ENCODE measurements around the gene ANKRD62. TPM values are rescaled to one million over a fixed set of nuclear protein-coding genes. Genes with fewer than 3 reads are reported as not detected.

Gene ANKRD62
- polyA plus RNA-seq, 2 donors = 0.16 to 0.45 TPM

- Histone ChIP-seq H3K36me3 (ENCODE audit: control insufficient read depth in 2 of 2, insufficient read depth in 2 of 2, low read length in 1 of 2) (no peaks in the 10 kb centered on the region), H3K4me1 (ENCODE audit: control insufficient read depth in 2 of 2, insufficient read depth in 2 of 2, low read length in 1 of 2) (no peaks in the 10 kb centered on the region), H3K4me3 (ENCODE audit: low read depth in 1 of 2, low read length in 2 of 2) (no peak overlapping the region), H3K9me3 (ENCODE audit: control insufficient read depth in 2 of 2, insufficient read depth in 1 of 2, low read depth in 1 of 2, low read length in 1 of 2) (no peaks in the 10 kb centered on the region), H3K27ac (ENCODE audit: low read depth in 2 of 2, low read length in 1 of 2) (no peak overlapping the region), H3K27me3 (ENCODE audit: control insufficient read depth in 1 of 2, insufficient read depth in 2 of 2, low read length in 2 of 2) (no peaks in the 10 kb centered on the region)
- WGBS, 2 donors = 73 to 77% methylated on average over 14 of the region's 14 CpGs
These were observed 37.4 kb upstream of the ANKRD62 start for GRCh38 chr18:12056034-12056883.

GRCh38 chr18:12056884-12057402 is 36.7 kb upstream of the ANKRD62 start:
- 82 to 83% methylated on average over 14 of the region's 14 CpGs for WGBS, 2 donors
- H3K36me3 ChIP-seq (ENCODE audit: control insufficient read depth in 2 of 2, insufficient read depth in 2 of 2, low read length in 1 of 2) = no peaks in the 10 kb centered on the region
- no peak overlapping the region for H3K27ac ChIP-seq (ENCODE audit: low read depth in 2 of 2, low read length in 1 of 2)
- no peaks in the 10 kb centered on the region for H3K27me3 ChIP-seq (ENCODE audit: control insufficient read depth in 1 of 2, insufficient read depth in 2 of 2, low read length in 2 of 2)
- no peaks in the 10 kb centered on the region for H3K9me3 ChIP-seq (ENCODE audit: control insufficient read depth in 2 of 2, insufficient read depth in 1 of 2, low read depth in 1 of 2, low read length in 1 of 2)
- no peaks in the 10 kb centered on the region for H3K4me1 ChIP-seq (ENCODE audit: control insufficient read depth in 2 of 2, insufficient read depth in 2 of 2, low read length in 1 of 2)
- no peak overlapping the region for H3K4me3 ChIP-seq (ENCODE audit: low read depth in 1 of 2, low read length in 2 of 2)

- H3K27ac ChIP-seq (ENCODE audit: low read depth in 2 of 2, low read length in 1 of 2) = no peak overlapping the region
- no peaks in the 10 kb centered on the region for H3K36me3 ChIP-seq (ENCODE audit: control insufficient read depth in 2 of 2, insufficient read depth in 2 of 2, low read length in 1 of 2)
- 71 to 72% methylated on average over 14 of the region's 14 CpGs for WGBS, 2 donors
- no peak overlapping the region for H3K4me3 ChIP-seq (ENCODE audit: low read depth in 1 of 2, low read length in 2 of 2)
- H3K9me3 ChIP-seq (ENCODE audit: control insufficient read depth in 2 of 2, insufficient read depth in 1 of 2, low read depth in 1 of 2, low read length in 1 of 2) = no peaks in the 10 kb centered on the region
- H3K4me1 ChIP-seq (ENCODE audit: control insufficient read depth in 2 of 2, insufficient read depth in 2 of 2, low read length in 1 of 2) = no peaks in the 10 kb centered on the region
- no peaks in the 10 kb centered on the region for H3K27me3 ChIP-seq (ENCODE audit: control insufficient read depth in 1 of 2, insufficient read depth in 2 of 2, low read length in 2 of 2)
These were observed 36.1 kb upstream of the ANKRD62 start for GRCh38 chr18:12057419-12058039.

- WGBS, 2 donors = 88 to 89% methylated on average over 16 of the region's 16 CpGs
- no peak overlapping the region for H3K4me3 ChIP-seq (ENCODE audit: low read depth in 1 of 2, low read length in 2 of 2)
- H3K27ac ChIP-seq (ENCODE audit: low read depth in 2 of 2, low read length in 1 of 2) = no peak overlapping the region
- H3K9me3 ChIP-seq (ENCODE audit: control insufficient read depth in 2 of 2, insufficient read depth in 1 of 2, low read depth in 1 of 2, low read length in 1 of 2) = no peaks in the 10 kb centered on the region
- no peaks in the 10 kb centered on the region for H3K4me1 ChIP-seq (ENCODE audit: control insufficient read depth in 2 of 2, insufficient read depth in 2 of 2, low read length in 1 of 2)
- no peaks in the 10 kb centered on the region for H3K36me3 ChIP-seq (ENCODE audit: control insufficient read depth in 2 of 2, insufficient read depth in 2 of 2, low read length in 1 of 2)
- H3K27me3 ChIP-seq (ENCODE audit: control insufficient read depth in 1 of 2, insufficient read depth in 2 of 2, low read length in 2 of 2) = no peaks in the 10 kb centered on the region
These were observed 34.1 kb upstream of the ANKRD62 start for GRCh38 chr18:12059334-12060181.

GRCh38 chr18:12060182-12060870 is 33.3 kb upstream of the ANKRD62 start:
- no peaks in the 10 kb centered on the region for H3K27me3 ChIP-seq (ENCODE audit: control insufficient read depth in 1 of 2, insufficient read depth in 2 of 2, low read length in 2 of 2)
- H3K4me1 ChIP-seq (ENCODE audit: control insufficient read depth in 2 of 2, insufficient read depth in 2 of 2, low read length in 1 of 2) = no peaks in the 10 kb centered on the region
- no peak overlapping the region for H3K27ac ChIP-seq (ENCODE audit: low read depth in 2 of 2, low read length in 1 of 2)
- H3K4me3 ChIP-seq (ENCODE audit: low read depth in 1 of 2, low read length in 2 of 2) = no peak overlapping the region
- no peaks in the 10 kb centered on the region for H3K9me3 ChIP-seq (ENCODE audit: control insufficient read depth in 2 of 2, insufficient read depth in 1 of 2, low read depth in 1 of 2, low read length in 1 of 2)
- no peaks in the 10 kb centered on the region for H3K36me3 ChIP-seq (ENCODE audit: control insufficient read depth in 2 of 2, insufficient read depth in 2 of 2, low read length in 1 of 2)
- 76 to 79% methylated on average over 20 of the region's 20 CpGs for WGBS, 2 donors

DNA sequence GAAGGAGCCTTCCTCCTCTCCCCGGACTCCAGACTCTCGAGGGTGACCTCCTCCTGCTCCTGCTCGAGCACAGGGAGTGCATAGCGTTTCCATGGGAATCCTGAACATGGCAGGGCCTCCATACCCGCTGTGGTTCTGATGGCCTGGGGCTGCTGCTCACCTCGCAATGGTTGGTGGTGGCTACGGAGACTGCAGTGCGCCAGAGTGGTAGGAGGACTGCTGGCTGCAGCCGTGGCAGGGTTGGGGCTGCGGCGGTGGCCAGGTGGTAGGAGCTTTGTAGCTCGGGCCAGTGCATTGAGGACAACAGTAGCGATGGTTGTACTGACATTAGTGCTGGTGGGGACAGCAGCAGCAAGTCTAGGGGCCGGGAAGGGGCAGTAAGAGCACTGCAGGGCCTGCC is 32.0 kb upstream of the ANKRD62 start:
- 81 to 83% methylated on average over 14 of the region's 14 CpGs for WGBS, 2 donors
- Histone ChIP-seq H3K4me3 (ENCODE audit: low read depth in 1 of 2, low read length in 2 of 2) (no peak overlapping the region), H3K27me3 (ENCODE audit: control insufficient read depth in 1 of 2, insufficient read depth in 2 of 2, low read length in 2 of 2) (no peaks in the 10 kb centered on the region), H3K36me3 (ENCODE audit: control insufficient read depth in 2 of 2, insufficient read depth in 2 of 2, low read length in 1 of 2) (no peaks in the 10 kb centered on the region), H3K27ac (ENCODE audit: low read depth in 2 of 2, low read length in 1 of 2) (no peak overlapping the region), H3K4me1 (ENCODE audit: control insufficient read depth in 2 of 2, insufficient read depth in 2 of 2, low read length in 1 of 2) (no peaks in the 10 kb centered on the region), H3K9me3 (ENCODE audit: control insufficient read depth in 2 of 2, insufficient read depth in 1 of 2, low read depth in 1 of 2, low read length in 1 of 2) (no peaks in the 10 kb centered on the region)

DNA sequence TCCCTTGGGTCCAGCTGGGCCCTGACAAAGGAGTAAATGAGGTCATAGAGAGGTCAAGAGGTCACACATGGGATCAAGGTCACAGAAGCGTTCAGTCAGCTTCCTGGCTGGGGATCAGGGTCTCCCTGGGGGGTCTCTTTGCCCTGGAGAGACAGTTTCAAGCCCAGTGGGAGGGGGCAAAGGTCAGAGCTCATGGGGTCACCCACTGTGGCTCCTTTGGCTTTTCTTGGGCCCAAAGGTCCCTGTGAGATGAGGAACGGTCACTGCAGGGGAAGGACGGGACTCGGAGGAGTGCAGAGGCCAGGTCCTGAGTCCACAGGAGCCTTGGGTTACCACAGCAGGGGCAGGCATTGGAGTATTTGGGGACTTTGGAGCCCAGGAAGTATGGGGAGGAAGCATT is 30.7 kb upstream of the ANKRD62 start:
- Histone ChIP-seq H3K36me3 (ENCODE audit: control insufficient read depth in 2 of 2, insufficient read depth in 2 of 2, low read length in 1 of 2) (no peaks in the 10 kb centered on the region), H3K4me3 (ENCODE audit: low read depth in 1 of 2, low read length in 2 of 2) (no peak overlapping the region), H3K9me3 (ENCODE audit: control insufficient read depth in 2 of 2, insufficient read depth in 1 of 2, low read depth in 1 of 2, low read length in 1 of 2) (no peaks in the 10 kb centered on the region), H3K27ac (ENCODE audit: low read depth in 2 of 2, low read length in 1 of 2) (no peak overlapping the region), H3K4me1 (ENCODE audit: control insufficient read depth in 2 of 2, insufficient read depth in 2 of 2, low read length in 1 of 2) (no peaks in the 10 kb centered on the region), H3K27me3 (ENCODE audit: control insufficient read depth in 1 of 2, insufficient read depth in 2 of 2, low read length in 2 of 2) (no peaks in the 10 kb centered on the region)
- WGBS, 2 donors = 60 to 66% methylated on average over 4 of the region's 4 CpGs

DNA sequence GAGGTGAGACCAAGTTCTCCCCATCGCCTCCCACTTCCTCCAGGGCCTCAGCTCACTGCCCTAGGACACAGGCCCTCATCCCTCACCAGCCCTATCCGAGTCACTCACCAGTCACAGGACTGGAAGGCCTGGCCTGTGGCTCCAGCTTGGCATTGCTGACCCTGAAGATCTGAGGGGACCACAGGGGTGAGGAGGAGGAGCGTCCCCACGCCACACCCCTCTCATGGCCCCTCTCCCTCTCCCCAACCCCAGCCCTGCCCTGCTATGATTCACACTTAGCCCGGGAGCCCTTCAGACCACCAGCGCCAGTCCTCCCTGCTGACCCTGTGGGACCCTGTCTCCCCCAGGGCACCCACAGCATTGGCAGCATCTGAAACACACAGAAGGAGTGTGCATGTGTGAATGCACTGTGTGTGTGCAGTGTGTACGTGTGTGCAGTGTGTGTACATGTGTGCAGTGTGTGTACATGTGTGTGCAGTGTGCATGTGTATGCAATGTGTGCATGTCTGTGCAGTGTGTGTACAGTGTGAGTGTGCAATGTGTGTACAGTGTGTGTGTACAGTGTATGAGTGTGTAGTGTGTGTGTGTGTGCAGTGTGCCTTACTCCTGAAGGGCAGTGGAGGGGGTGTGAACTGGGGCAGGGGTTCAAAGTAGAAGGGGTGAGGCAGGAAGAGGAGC is 29.4 kb upstream of the ANKRD62 start:
- Histone ChIP-seq H3K36me3 (ENCODE audit: control insufficient read depth in 2 of 2, insufficient read depth in 2 of 2, low read length in 1 of 2) (no peaks in the 10 kb centered on the region), H3K27me3 (ENCODE audit: control insufficient read depth in 1 of 2, insufficient read depth in 2 of 2, low read length in 2 of 2) (no peaks in the 10 kb centered on the region), H3K4me3 (ENCODE audit: low read depth in 1 of 2, low read length in 2 of 2) (no peak overlapping the region), H3K9me3 (ENCODE audit: control insufficient read depth in 2 of 2, insufficient read depth in 1 of 2, low read depth in 1 of 2, low read length in 1 of 2) (no peaks in the 10 kb centered on the region), H3K27ac (ENCODE audit: low read depth in 2 of 2, low read length in 1 of 2) (no peak overlapping the region), H3K4me1 (ENCODE audit: control insufficient read depth in 2 of 2, insufficient read depth in 2 of 2, low read length in 1 of 2) (no peaks in the 10 kb centered on the region)
- WGBS, 2 donors = 86 to 90% methylated on average over 7 of the region's 7 CpGs

Measured in esophagus (tissue), 2 donors.